ENCODE measurements around the gene PPM1N.
A peak's percentile ranks its signal among the peaks of the same experiment; 100 is the strongest.

The PPM1N gene

DNA sequence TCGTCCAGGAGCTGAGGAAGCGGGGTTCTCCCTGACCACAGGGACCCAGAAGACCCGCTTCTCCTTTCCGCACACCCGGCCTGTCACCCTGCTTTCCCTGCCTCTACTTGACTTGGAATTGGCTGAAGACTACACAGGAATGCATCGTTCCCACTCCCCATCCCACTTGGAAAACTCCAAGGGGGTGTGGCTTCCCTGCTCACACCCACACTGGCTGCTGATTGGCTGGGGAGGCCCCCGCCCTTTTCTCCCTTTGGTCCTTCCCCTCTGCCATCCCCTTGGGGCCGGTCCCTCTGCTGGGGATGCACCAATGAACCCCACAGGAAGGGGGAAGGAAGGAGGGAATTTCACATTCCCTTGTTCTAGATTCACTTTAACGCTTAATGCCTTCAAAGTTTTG is 27.9 kb downstream of the PPM1N start:
- DNase-seq: peak in 50 of 58 donors; percentile 14 to 84 (median 55)

GRCh38 chr19:45526971-45527370 is 28.7 kb downstream of the PPM1N start:
- no peak for DNase-seq

DNA sequence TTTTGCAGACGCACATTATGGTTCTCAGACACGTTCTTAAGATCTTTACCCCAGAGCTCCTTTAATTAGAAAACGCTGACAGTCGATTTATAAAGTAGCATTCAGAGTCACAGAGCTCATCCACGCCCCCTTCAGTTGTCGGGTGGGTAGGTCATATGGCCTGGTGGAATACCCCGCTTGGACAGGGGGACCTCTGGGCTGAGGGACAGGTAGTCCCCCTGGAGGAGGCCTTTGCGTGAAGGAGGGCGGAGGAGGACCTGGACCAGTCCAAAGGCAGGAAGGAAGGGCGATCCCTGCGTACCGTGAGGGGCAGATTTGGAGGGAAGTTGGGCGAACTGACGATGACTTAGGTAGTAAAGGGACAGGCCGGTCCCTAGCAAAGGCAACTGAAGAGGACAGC is 29.5 kb downstream of the PPM1N start:
- DNase-seq: no peak

GRCh38 chr19:45528149-45528743 is 30.0 kb downstream of the PPM1N start:
- peak in 9 of 58 donors; percentile 9 to 59 (median 24) for DNase-seq

DNA sequence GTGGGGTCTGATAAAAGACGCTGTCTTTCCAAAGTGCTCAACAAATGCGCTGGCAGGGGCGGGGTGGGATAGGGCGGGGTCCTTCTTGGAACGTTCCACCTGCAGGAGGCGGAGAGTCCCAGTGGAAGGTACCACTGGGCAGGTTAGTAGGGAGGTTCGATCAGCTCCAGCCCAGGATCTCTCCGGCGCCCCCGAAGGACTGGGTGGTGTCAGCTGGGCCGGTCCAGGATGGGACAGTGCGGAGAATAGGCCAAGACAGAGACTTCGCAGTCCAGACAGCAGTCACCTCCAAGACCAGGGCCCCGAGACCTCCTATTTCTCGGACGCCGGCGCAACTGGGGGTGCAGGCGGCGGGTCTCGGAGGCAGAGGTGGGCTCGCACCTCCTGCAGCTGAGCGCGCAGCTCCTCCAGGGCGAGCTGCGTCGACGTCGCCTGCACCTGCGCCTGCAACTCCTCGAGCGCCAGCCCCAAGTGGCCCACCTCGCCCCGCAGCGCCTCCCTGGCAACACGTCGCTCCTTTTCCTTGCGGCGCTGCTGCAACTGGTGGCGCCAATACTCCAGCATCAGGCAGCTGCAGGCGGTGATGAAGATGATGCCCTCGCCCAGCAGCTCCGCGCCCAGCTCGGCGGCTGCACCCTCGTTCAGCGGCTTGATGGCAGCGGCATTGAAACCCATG is 30.6 kb downstream of the PPM1N start:
- DNase-seq: peak in 46 of 58 donors; percentile 13 to 79 (median 46)

- DNase-seq: no peak
Observed at GRCh38 chr19:45529420-45529785, 31.2 kb downstream of the PPM1N start.

- no peak for DNase-seq
Observed at GRCh38 chr19:45531349-45531748, 33.1 kb downstream of the PPM1N start.

GRCh38 chr19:45539459-45539858 is 41.2 kb downstream of the PPM1N start:
- DNase-seq: no peak

GRCh38 chr19:45542234-45542668 is 44.0 kb downstream of the PPM1N start:
- no peak for DNase-seq

- no peak for DNase-seq
Observed at GRCh38 chr19:45547211-45547770, 49.0 kb downstream of the PPM1N start.

DNA sequence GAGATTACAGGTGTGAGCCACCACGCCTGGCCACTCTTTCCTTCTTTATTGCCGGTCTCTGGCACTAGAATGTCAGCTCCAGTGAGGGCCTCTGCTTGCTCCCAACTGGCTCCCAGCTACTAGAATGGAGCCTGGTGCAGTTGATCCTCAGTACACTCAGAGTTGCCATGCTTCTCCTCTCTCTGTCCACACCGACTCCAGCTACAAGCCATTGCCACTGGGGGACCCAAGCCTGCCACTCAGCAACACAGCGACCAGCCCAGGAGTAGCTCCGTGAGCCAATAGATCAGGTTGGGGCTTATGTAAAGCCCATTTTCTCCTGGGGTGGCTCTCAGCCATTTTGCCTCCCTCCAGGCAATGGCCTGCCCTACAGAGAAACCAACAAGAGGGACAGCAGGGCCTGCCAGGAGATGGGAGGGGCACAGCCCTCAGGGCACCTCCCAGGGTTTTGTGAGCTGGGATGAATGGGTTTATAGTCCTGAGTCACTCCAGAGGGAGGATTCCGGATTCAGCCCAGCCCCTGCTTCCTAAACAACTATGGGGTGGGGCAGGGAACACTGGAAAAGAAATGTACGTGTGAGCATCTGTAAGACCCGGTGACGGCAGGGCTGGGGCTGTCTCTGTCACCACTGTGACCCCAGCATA is 49.8 kb downstream of the PPM1N start:
- DNase-seq: peak in 1 of 58 donors; percentile 4
